Liver (tissue), 9 donors: ENCODE results near the gene TBCA. TPM values are rescaled to one million over a fixed set of nuclear protein-coding genes. Genes with fewer than 3 reads are reported as not detected.

Source experiments
- DNase-seq: peaks from one replicate; pipeline ENCODE4 v3.0.0-alpha.2; 2017; ENCODE audit warnings: low spot score
- H3K27ac ChIP-seq, 2 donors: one replicate each; pipeline ENCODE4 v1.7.0; 2013; ENCODE audit warnings: inconsistent platforms in 2 of 2, low read length in 2 of 2, control low read depth in 1 of 2, low read depth in 1 of 2, mild to moderate bottlenecking in 1 of 2
- H3K27me3 ChIP-seq, 4 donors: one replicate each; pipeline versions ENCODE4 v1.6.1 to v1.7.0; 2013; ENCODE audit warnings: low read length in 3 of 4, inconsistent platforms in 1 of 4, mild to moderate bottlenecking in 1 of 4, moderate library complexity in 1 of 4; ENCODE audit not compliant: control insufficient read depth in 4 of 4, insufficient read depth in 4 of 4
- H3K36me3 ChIP-seq, 4 donors: one replicate each; pipeline versions ENCODE4 v1.6.1 to v1.7.0; 2013; ENCODE audit warnings: low read length in 3 of 4, mild to moderate bottlenecking in 3 of 4, low read depth in 1 of 4, moderate library complexity in 1 of 4; ENCODE audit not compliant: control insufficient read depth in 4 of 4, insufficient read depth in 3 of 4
- H3K4me1 ChIP-seq, 4 donors: one replicate each; pipeline versions ENCODE4 v1.6.1 to v1.7.0; 2013; ENCODE audit warnings: low read length in 3 of 4, mild to moderate bottlenecking in 3 of 4, moderate library complexity in 1 of 4; ENCODE audit not compliant: control insufficient read depth in 4 of 4, insufficient read depth in 4 of 4
- H3K4me3 ChIP-seq, 3 donors: one replicate each; pipeline versions ENCODE4 v1.6.1 to v1.7.0; 2013; ENCODE audit warnings: low read length in 3 of 3, control low read depth in 1 of 3, low read depth in 1 of 3, mild to moderate bottlenecking in 1 of 3
- H3K9ac ChIP-seq, 2 donors: one replicate each; pipeline ENCODE4 v1.7.0; 2013; ENCODE audit warnings: low read length in 2 of 2, mild to moderate bottlenecking in 2 of 2, moderate library complexity in 2 of 2, control low read depth in 1 of 2, low read depth in 1 of 2
- H3K9me3 ChIP-seq, 4 donors: one replicate each; pipeline versions ENCODE4 v1.6.1 to v1.7.0; 2013; ENCODE audit warnings: low read length in 3 of 4; ENCODE audit not compliant: control insufficient read depth in 4 of 4
- ATF3 ChIP-seq: IDR thresholded peaks from 2 replicates; pipeline ENCODE4 v1.6.1; 2016; ENCODE audit warnings: antibody characterized with exemption
- CTCF ChIP-seq: fragments of 150-350 bp; IDR thresholded peaks from 2 replicates; pipeline ENCODE4 v1.5.1; 2017; ENCODE audit warnings: improper control_type of control experiment, low read depth, low read length; ENCODE audit not compliant: missing input control
- EGR1 ChIP-seq, 2 donors: IDR thresholded peaks; 2 replicates each; pipeline ENCODE4 v1.6.1; 2016 to 2018; ENCODE audit warnings: antibody characterized with exemption in 2 of 2, low read depth in 2 of 2
- FOXA1 ChIP-seq: IDR thresholded peaks from 2 replicates; pipeline ENCODE4 v1.6.1; 2016; ENCODE audit warnings: antibody characterized with exemption
- FOXA2 ChIP-seq: IDR thresholded peaks from 2 replicates; pipeline ENCODE4 v1.6.1; 2016; ENCODE audit warnings: antibody characterized with exemption
- HNF4A ChIP-seq, 2 donors: conservative IDR thresholded peaks; 2 replicates each; pipeline ENCODE4 v1.6.1; 2016; ENCODE audit warnings: antibody characterized with exemption in 2 of 2, mild to moderate bottlenecking in 2 of 2
- HNF4G ChIP-seq: IDR thresholded peaks from 2 replicates; pipeline ENCODE4 v1.6.1; 2016; ENCODE audit warnings: antibody characterized with exemption
- JUND ChIP-seq, 2 donors: IDR thresholded peaks; 2 replicates each; pipeline ENCODE4 v1.6.1; 2016; ENCODE audit warnings: antibody characterized with exemption in 2 of 2
- MAX ChIP-seq: IDR thresholded peaks from 2 replicates; pipeline ENCODE4 v1.6.1; 2016; ENCODE audit warnings: antibody characterized with exemption
- RAD21 ChIP-seq, 2 donors: IDR thresholded peaks; 2 replicates each; pipeline ENCODE4 v1.6.1; 2016; ENCODE audit warnings: antibody characterized with exemption in 2 of 2, mild to moderate bottlenecking in 2 of 2
- SP1 ChIP-seq: IDR thresholded peaks from 2 replicates; pipeline ENCODE4 v1.6.1; 2018; ENCODE audit warnings: antibody characterized with exemption, mild to moderate bottlenecking
- TAF1 ChIP-seq: conservative IDR thresholded peaks from 2 replicates; pipeline ENCODE4 v1.6.1; 2016; ENCODE audit warnings: antibody characterized with exemption, mild to moderate bottlenecking
- YY1 ChIP-seq: IDR thresholded peaks from 2 replicates; pipeline ENCODE4 v1.6.1; 2016; ENCODE audit warnings: antibody characterized with exemption, mild to moderate bottlenecking
- WGBS: extraction: QIAGEN DNeasy Blood & Tissue Kit; methylation state at CpG from one replicate; pipeline ENCODE4 v1.1.7; 2013; 5-methylcytosine and 5-hydroxymethylcytosine counted together
- polyA plus RNA-seq, 2 donors: library from polyadenylated mRNA; stranded (reverse) in 1 of 2; unstranded in 1 of 2; fragments of 200-250 nt in 1 of 2; fragments of >200 nt in 1 of 2; fragmentation: Nextera tagmentation in 1 of 2; extraction: Ambion mirVana in 1 of 2; gene quantifications; one replicate each; pipeline versions ENCODE4 v1.2.1 to v1.2.3, GENCODE V29; 2013 to 2015
- total RNA-seq, 2 donors: library from RNA; depleted of rRNA; stranded (reverse); fragments of >200 nt; gene quantifications; one replicate each; pipeline ENCODE4 v1.2.3, GENCODE V29; 2014
- TF ChIP-seq, protein P1 (sequence below): IDR thresholded peaks from 2 replicates; pipeline ENCODE4 v1.6.1; 2016; ENCODE audit warnings: antibody characterized with exemption
- TF ChIP-seq, protein P2 (sequence below): IDR thresholded peaks from 2 replicates; pipeline ENCODE4 v1.6.1; 2016; ENCODE audit warnings: antibody characterized with exemption, mild to moderate bottlenecking
- donor health status: healthy.
- donor health status: healthy.
- donor health status: healthy.
- donor health status: healthy.
- donor health status: healthy.

Gene TBCA
- total and polyA plus RNA-seq, 4 donors = 62.5 to 338 (median 107) TPM

GRCh38 chr5:77696120-77696519 is 80.0 kb downstream of the TBCA start:
- Histone ChIP-seq H3K9me3 (no peaks in the 10 kb centered on the region), H3K27ac (no peak overlapping the region), H3K27me3 (no peaks in the 10 kb centered on the region), H3K4me3 (no peak overlapping the region), H3K36me3 (peaks cover 0 to 6% (median 2%) of the 10 kb centered on the region in 4 donors), H3K4me1 (no peaks in the 10 kb centered on the region), H3K9ac (no peak overlapping the region)
- no peak for TF ChIP-seq HNF4A (conservative IDR thresholded peaks at IDR 0.05)
- no peak for TF ChIP-seq YY1
- no peak for TF ChIP-seq TAF1
- no peak for TF ChIP-seq CTCF
- TF ChIP-seq JUND (IDR thresholded peaks at IDR 0.05) = no peak
- TF ChIP-seq EGR1 (IDR thresholded peaks at IDR 0.05; ENCODE audit: low read depth in 2 of 2) = no peak
- no peak for TF ChIP-seq FOXA1
- no peak for TF ChIP-seq HNF4G
- TF ChIP-seq, protein P1, sequence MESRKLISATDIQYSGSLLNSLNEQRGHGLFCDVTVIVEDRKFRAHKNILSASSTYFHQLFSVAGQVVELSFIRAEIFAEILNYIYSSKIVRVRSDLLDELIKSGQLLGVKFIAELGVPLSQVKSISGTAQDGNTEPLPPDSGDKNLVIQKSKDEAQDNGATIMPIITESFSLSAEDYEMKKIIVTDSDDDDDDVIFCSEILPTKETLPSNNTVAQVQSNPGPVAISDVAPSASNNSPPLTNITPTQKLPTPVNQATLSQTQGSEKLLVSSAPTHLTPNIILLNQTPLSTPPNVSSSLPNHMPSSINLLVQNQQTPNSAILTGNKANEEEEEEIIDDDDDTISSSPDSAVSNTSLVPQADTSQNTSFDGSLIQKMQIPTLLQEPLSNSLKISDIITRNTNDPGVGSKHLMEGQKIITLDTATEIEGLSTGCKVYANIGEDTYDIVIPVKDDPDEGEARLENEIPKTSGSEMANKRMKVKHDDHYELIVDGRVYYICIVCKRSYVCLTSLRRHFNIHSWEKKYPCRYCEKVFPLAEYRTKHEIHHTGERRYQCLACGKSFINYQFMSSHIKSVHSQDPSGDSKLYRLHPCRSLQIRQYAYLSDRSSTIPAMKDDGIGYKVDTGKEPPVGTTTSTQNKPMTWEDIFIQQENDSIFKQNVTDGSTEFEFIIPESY = no peak
- no peak for TF ChIP-seq FOXA2
- TF ChIP-seq, protein P2, sequence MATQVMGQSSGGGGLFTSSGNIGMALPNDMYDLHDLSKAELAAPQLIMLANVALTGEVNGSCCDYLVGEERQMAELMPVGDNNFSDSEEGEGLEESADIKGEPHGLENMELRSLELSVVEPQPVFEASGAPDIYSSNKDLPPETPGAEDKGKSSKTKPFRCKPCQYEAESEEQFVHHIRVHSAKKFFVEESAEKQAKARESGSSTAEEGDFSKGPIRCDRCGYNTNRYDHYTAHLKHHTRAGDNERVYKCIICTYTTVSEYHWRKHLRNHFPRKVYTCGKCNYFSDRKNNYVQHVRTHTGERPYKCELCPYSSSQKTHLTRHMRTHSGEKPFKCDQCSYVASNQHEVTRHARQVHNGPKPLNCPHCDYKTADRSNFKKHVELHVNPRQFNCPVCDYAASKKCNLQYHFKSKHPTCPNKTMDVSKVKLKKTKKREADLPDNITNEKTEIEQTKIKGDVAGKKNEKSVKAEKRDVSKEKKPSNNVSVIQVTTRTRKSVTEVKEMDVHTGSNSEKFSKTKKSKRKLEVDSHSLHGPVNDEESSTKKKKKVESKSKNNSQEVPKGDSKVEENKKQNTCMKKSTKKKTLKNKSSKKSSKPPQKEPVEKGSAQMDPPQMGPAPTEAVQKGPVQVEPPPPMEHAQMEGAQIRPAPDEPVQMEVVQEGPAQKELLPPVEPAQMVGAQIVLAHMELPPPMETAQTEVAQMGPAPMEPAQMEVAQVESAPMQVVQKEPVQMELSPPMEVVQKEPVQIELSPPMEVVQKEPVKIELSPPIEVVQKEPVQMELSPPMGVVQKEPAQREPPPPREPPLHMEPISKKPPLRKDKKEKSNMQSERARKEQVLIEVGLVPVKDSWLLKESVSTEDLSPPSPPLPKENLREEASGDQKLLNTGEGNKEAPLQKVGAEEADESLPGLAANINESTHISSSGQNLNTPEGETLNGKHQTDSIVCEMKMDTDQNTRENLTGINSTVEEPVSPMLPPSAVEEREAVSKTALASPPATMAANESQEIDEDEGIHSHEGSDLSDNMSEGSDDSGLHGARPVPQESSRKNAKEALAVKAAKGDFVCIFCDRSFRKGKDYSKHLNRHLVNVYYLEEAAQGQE = no peak
- TF ChIP-seq ATF3 = no peak
- no peak for TF ChIP-seq SP1
- TF ChIP-seq RAD21 (IDR thresholded peaks at IDR 0.05) = no peak
- DNase-seq = no peak
- 97% methylated on average over 1 of the region's 1 CpG for WGBS

GRCh38 chr5:77693913-77694312 is 82.2 kb downstream of the TBCA start:
- Histone ChIP-seq H3K27ac (no peak overlapping the region), H3K4me3 (no peak overlapping the region), H3K9me3 (no peaks in the 10 kb centered on the region), H3K36me3 (peaks cover 0 to 15% (median 8%) of the 10 kb centered on the region in 4 donors), H3K9ac (no peak overlapping the region), H3K4me1 (no peaks in the 10 kb centered on the region), H3K27me3 (no peaks in the 10 kb centered on the region)
- 76% methylated on average over 3 of the region's 3 CpGs for WGBS
- DNase-seq = no peak
- no peak for TF ChIP-seq CTCF
- no peak for TF ChIP-seq YY1
- TF ChIP-seq FOXA1 = no peak
- TF ChIP-seq, protein P2 = no peak
- TF ChIP-seq ATF3 = no peak
- TF ChIP-seq, protein P1 = no peak
- TF ChIP-seq MAX = no peak
